GM19035 (cell line): ENCODE data around the gene CERKL.

Experiments
- ATAC-seq: cut with Tn5 transposase; IDR thresholded peaks from one replicate; pipeline ENCODE4 v1.9.1; 2021; ENCODE audit not compliant: unreplicated experiment

Gene CERKL

GRCh38 chr2:181578829-181579228, 78.1 kb downstream of the CERKL start:
- ATAC-seq = no peak

GRCh38 chr2:181576431-181576830, 80.5 kb downstream of the CERKL start:
- no peak for ATAC-seq

GRCh38 chr2:181575650-181576025, 81.3 kb downstream of the CERKL start:
- no peak for ATAC-seq

GRCh38 chr2:181575024-181575649, 81.8 kb downstream of the CERKL start:
- no peak for ATAC-seq

GRCh38 chr2:181574321-181574720, 82.6 kb downstream of the CERKL start:
- no peak for ATAC-seq

- ATAC-seq = no peak
Measured at GRCh38 chr2:181573140-181573736, 83.7 kb downstream of the CERKL start.

GRCh38 chr2:181570833-181571661, 85.9 kb downstream of the CERKL start:
- ATAC-seq = no peak

GRCh38 chr2:181570059-181570458, 86.8 kb downstream of the CERKL start:
- ATAC-seq = no peak

GRCh38 chr2:181566334-181567032, 90.4 kb downstream of the CERKL start:
- ATAC-seq = no peak

GRCh38 chr2:181563101-181563692, 93.7 kb downstream of the CERKL start:
- ATAC-seq = no peak

- no peak for ATAC-seq
Measured at GRCh38 chr2:181558371-181558770, 98.5 kb downstream of the CERKL start.

- ATAC-seq = no peak
Measured at GRCh38 chr2:181554061-181554830, 102.7 kb downstream of the CERKL start.

GRCh38 chr2:181553244-181553643, 103.7 kb downstream of the CERKL start:
- ATAC-seq = no peak

GRCh38 chr2:181552808-181553207, 104.1 kb downstream of the CERKL start:
- ATAC-seq = no peak

GRCh38 chr2:181546086-181546485, 110.8 kb downstream of the CERKL start:
- no peak for ATAC-seq

- ATAC-seq = no peak
Measured at GRCh38 chr2:181542170-181542569, 114.7 kb downstream of the CERKL start.

GRCh38 chr2:181540421-181540820, 116.5 kb downstream of the CERKL start:
- ATAC-seq = no peak

GRCh38 chr2:181536730-181537129, 120.2 kb downstream of the CERKL start:
- no peak for ATAC-seq

- ATAC-seq = no peak
Measured at GRCh38 chr2:181528441-181528840, 128.5 kb downstream of the CERKL start.

- ATAC-seq = no peak
Measured at GRCh38 chr2:181527058-181527457, 129.8 kb downstream of the CERKL start.
